Measurements from ENCODE around the gene HIC1.

DNA sequence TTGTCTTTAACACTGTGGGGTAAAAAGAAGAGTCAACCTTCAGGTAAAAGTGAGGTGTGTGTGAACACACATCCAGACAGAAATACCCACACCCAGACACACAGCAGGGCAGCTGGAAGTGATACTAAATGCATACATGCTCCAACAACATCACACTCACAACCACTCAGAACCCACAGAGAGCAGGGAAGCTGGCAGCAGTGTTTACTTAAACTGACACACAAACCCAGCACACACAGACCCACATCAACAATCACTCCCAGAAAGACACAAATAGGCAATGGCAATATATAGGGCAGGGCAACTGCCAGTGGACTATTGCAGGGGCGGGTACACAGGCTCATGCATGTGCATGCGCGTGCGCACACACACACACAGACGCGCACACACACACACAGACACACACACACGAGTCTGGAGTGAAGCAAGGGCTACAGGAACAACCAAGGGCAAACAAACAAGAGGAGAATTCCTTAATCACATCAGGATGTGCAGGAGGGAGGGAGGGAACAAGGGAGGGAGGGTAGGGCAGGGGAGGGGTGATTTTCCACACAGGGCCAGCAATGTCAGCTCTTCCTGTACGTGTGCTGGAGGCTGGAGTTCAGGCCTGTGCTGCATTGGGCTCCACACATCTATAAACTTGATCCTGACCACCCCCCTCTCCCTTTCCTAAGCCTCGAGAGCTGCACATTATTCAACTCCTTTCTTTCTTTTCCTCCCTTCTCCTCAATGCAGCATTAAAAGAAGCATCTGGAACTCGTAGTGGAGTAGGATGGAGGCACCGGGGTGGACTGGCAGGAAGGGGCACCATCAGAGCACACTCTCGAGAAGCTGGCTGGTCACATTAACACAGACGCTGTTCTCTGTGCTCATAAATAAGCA lies 30.1 kb downstream of the HIC1 start:
- TF ChIP-seq, protein P1, sequence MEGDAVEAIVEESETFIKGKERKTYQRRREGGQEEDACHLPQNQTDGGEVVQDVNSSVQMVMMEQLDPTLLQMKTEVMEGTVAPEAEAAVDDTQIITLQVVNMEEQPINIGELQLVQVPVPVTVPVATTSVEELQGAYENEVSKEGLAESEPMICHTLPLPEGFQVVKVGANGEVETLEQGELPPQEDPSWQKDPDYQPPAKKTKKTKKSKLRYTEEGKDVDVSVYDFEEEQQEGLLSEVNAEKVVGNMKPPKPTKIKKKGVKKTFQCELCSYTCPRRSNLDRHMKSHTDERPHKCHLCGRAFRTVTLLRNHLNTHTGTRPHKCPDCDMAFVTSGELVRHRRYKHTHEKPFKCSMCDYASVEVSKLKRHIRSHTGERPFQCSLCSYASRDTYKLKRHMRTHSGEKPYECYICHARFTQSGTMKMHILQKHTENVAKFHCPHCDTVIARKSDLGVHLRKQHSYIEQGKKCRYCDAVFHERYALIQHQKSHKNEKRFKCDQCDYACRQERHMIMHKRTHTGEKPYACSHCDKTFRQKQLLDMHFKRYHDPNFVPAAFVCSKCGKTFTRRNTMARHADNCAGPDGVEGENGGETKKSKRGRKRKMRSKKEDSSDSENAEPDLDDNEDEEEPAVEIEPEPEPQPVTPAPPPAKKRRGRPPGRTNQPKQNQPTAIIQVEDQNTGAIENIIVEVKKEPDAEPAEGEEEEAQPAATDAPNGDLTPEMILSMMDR (IDR thresholded peaks at IDR 0.05; ENCODE audit: low read depth, low read length, missing input control) = no peak
- TF ChIP-seq, protein P2, sequence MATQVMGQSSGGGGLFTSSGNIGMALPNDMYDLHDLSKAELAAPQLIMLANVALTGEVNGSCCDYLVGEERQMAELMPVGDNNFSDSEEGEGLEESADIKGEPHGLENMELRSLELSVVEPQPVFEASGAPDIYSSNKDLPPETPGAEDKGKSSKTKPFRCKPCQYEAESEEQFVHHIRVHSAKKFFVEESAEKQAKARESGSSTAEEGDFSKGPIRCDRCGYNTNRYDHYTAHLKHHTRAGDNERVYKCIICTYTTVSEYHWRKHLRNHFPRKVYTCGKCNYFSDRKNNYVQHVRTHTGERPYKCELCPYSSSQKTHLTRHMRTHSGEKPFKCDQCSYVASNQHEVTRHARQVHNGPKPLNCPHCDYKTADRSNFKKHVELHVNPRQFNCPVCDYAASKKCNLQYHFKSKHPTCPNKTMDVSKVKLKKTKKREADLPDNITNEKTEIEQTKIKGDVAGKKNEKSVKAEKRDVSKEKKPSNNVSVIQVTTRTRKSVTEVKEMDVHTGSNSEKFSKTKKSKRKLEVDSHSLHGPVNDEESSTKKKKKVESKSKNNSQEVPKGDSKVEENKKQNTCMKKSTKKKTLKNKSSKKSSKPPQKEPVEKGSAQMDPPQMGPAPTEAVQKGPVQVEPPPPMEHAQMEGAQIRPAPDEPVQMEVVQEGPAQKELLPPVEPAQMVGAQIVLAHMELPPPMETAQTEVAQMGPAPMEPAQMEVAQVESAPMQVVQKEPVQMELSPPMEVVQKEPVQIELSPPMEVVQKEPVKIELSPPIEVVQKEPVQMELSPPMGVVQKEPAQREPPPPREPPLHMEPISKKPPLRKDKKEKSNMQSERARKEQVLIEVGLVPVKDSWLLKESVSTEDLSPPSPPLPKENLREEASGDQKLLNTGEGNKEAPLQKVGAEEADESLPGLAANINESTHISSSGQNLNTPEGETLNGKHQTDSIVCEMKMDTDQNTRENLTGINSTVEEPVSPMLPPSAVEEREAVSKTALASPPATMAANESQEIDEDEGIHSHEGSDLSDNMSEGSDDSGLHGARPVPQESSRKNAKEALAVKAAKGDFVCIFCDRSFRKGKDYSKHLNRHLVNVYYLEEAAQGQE (IDR thresholded peaks at IDR 0.05) = no peak
- no peak for TF ChIP-seq JUND (IDR thresholded peaks at IDR 0.05)

Data from liver (tissue), 3 donors.